ENCODE measurements around the gene RBM33.

The RBM33 gene

DNA sequence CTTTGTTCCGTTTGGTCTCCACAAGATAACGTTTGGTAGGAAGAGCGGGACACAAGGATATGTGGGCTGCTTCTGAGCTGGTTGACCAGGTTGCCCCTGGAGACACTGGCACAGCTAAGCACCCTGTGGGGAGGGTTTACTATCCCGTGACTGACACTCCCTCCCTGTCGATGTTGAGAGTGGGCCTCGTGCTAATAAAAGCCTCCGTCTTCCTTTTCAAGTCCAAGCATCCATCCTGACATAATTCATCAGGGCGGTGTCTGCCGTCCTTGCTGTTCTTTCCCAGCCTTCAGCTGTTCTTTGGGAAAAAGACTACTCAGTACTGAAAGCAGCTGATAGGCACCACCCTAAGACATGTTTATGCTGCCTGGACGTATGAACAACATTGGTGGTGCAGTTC lies 118.2 kb downstream of the RBM33 start:
- no peak for DNase-seq (ENCODE audit: low read depth)
- H3K4me3 ChIP-seq (ENCODE audit: low read depth, low read length), result no peak overlapping the region
- in situ Hi-C loops (cut with HindIII; ENCODE audit: low sequenced_read_pairs), result no loop called here
- TF ChIP-seq, protein P1, sequence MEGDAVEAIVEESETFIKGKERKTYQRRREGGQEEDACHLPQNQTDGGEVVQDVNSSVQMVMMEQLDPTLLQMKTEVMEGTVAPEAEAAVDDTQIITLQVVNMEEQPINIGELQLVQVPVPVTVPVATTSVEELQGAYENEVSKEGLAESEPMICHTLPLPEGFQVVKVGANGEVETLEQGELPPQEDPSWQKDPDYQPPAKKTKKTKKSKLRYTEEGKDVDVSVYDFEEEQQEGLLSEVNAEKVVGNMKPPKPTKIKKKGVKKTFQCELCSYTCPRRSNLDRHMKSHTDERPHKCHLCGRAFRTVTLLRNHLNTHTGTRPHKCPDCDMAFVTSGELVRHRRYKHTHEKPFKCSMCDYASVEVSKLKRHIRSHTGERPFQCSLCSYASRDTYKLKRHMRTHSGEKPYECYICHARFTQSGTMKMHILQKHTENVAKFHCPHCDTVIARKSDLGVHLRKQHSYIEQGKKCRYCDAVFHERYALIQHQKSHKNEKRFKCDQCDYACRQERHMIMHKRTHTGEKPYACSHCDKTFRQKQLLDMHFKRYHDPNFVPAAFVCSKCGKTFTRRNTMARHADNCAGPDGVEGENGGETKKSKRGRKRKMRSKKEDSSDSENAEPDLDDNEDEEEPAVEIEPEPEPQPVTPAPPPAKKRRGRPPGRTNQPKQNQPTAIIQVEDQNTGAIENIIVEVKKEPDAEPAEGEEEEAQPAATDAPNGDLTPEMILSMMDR (IDR thresholded peaks at IDR 0.05; ENCODE audit: low read depth, low read length, missing control alignments), result no peak

DNA sequence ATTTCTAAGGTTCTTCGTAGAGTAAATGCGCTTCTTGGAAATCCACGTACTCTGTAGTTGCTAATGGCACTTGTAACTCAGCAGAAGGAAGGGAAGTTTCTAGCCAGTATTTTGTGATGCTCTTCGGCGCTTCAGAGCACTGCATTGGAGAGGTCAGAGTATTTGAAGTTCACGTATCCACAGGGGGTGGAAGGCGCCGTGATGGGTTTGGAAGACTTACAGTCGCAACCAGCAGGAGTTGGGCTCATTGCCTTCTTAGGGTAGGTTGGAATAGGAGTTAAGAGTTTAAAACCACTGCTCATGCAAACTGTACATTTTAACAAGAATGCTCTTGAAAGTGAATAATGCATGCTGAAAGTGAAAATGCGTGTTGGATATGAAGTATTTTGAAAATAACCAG lies 118.7 kb downstream of the RBM33 start:
- no peak for DNase-seq (ENCODE audit: low read depth)
- in situ Hi-C loops (cut with HindIII; ENCODE audit: low sequenced_read_pairs), result no loop called here
- H3K4me3 ChIP-seq (ENCODE audit: low read depth, low read length), result no peak overlapping the region
- TF ChIP-seq, protein P1 (IDR thresholded peaks at IDR 0.05; ENCODE audit: low read depth, low read length, missing control alignments), result no peak

DNA sequence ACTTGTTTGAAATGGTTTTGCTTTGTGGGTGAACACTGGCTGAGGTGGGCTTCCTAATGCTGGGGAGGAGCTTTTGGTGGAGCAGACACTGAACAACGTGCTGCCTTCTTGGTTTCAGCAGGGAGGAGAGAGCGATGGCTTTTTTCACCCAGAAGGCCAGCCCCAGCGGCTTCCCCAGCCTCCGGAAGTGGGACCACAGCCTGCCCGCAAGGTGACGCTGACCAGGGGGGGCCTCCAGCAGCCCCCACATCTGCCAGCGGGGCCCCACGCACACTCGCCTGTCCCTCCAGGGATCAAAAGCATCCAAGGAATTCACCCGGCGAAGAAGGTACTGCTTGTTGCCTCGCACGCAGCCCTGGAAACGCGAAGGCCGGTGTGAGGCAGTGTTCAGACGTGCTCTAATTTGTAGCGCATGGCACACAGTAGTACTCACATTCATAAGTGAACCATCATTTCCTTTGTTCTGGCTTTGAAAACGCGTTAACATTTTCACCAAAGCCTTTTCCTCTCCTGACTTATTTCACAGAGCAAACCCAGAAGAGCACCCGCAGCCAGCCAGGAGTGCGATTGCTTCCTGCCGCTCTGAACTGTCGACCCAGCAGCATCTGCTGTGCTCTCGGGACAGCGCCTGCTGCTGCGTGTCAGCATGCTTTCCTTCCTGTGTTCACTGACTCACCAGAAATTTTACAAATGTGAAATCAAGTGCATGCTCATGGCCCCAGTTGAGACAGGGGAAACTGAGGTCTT lies 119.4 kb downstream of the RBM33 start:
- TF ChIP-seq, protein P1 (IDR thresholded peaks at IDR 0.05; ENCODE audit: low read depth, low read length, missing control alignments), result no peak
- in situ Hi-C loops (cut with HindIII; ENCODE audit: low sequenced_read_pairs), result no loop called here
- no peak for DNase-seq (ENCODE audit: low read depth)
- no peak overlapping the region for H3K4me3 ChIP-seq (ENCODE audit: low read depth, low read length)

DNA sequence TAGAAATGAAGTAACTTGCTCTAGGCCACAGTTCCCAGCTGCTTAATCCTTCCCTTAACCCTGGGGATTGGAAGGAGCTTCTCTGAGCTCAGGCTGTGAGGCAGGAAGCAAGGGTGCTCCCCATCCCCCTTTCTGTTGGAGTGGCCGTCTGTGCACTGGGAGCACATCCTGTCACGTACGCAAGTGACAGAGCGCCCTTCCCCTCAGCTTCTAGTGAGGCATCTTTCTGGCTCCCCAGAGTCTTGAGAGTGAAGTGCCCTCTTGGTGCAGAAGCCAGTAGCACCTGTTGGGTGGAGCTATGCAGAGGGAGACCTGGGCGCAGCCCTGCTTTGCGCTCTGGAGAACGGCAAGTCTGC lies 120.0 kb downstream of the RBM33 start:
- TF ChIP-seq, protein P1 (IDR thresholded peaks at IDR 0.05; ENCODE audit: low read depth, low read length, missing control alignments), result no peak
- DNase-seq (ENCODE audit: low read depth), result no peak
- no peak overlapping the region for H3K4me3 ChIP-seq (ENCODE audit: low read depth, low read length)
- in situ Hi-C loops (cut with HindIII; ENCODE audit: low sequenced_read_pairs), result no loop called here

DNA sequence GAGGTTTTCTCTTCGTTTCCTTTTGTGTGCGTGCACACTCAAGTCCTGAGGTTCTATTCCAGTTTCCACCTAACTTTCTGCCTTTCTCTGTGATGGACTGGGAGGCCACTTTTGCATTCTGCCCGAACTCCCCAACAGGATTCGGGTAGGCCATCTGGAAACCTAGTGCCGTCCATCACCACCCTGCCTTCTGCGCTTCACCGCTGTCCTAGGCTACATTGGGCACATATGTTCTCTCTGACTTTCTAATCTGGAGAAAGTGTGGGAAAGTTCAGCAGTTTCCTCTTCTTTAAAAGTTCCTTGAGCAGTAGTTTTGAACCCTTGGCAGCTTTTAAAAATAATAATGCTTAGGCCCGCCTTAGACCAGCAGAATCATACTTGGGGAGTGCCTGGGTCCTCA lies 121.0 kb downstream of the RBM33 start:
- no peak for DNase-seq (ENCODE audit: low read depth)
- no peak overlapping the region for H3K4me3 ChIP-seq (ENCODE audit: low read depth, low read length)
- in situ Hi-C loops (cut with HindIII; ENCODE audit: low sequenced_read_pairs), result no loop called here
- TF ChIP-seq, protein P1 (IDR thresholded peaks at IDR 0.05; ENCODE audit: low read depth, low read length, missing control alignments), result no peak

DNA sequence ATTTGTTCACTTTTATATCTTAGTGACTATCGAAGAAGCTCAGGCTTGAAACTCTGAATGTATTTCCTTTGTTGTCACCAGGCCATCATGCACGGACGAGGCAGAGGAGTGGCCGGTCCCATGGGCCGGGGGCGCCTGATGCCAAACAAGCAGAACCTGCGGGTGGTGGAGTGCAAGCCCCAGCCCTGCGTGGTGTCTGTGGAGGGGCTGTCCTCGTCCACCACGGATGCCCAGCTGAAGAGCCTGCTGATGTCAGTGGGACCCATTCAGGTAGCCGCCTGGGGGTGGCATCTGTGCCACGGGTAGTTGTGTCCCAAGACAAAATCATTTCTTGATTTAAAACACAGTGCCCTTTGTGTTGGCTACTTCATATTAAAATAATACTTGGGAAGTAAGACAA lies 121.9 kb downstream of the RBM33 start:
- no peak overlapping the region for H3K4me3 ChIP-seq (ENCODE audit: low read depth, low read length)
- DNase-seq (ENCODE audit: low read depth), result no peak
- TF ChIP-seq, protein P1 (IDR thresholded peaks at IDR 0.05; ENCODE audit: low read depth, low read length, missing control alignments), result no peak
- in situ Hi-C loops (cut with HindIII; ENCODE audit: low sequenced_read_pairs), result no loop called here
